ENCODE measurements around the gene PAK2. TPM values are rescaled to one million over a fixed set of nuclear protein-coding genes. Genes with fewer than 3 reads are reported as not detected.
"Not testable (repeated sequence)": the region's sequence is repeated elsewhere in the genome, so short reads cannot be mapped to it uniquely, and the experiment has no call there.

Gene PAK2
- total RNA-seq, 1 experiment from 2014 or later, result 102 TPM

DNA sequence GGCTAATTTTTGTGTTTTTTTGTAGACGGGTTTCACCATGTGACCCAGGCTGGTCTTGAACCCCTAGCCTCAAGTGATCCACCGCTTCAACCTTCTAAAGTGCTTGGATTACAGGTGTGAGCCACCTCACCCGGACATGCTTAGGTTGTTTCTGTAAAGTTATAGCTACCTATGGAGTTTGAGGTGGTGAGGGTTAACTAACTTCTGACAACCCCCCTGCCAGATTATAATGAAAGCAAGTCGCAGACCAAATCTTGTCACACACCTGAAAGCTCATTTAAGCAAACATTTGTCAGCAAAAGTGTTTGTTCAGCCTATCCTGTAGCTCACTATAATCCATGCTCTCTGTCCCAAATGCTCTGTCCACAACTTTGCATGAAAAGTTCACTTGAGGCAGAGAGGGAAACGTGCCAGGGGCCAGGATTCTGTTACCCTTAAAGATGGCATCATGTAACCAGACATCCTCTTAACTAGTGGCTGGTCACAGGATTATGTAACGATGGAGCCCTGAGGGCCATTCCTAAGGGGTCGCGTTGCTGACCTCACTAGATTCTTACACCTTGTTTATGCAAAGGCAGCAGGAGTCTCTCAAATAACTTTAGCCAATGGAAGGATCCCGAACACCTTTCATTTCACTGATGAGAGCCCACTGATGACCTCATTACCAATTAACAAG lies 103.9 kb downstream of the PAK2 start:
- Histone ChIP-seq H3K27me3 (replicated peaks; ENCODE audit: insufficient read depth, low read depth, low read length, poor library complexity) (no peaks in the 10 kb centered on the region), H3K27ac (ENCODE audit: low read depth, low read length, poor library complexity, severe bottlenecking) (no peak overlapping the region), H3K4me1 (ENCODE audit: insufficient read depth, low read length, poor library complexity, severe bottlenecking) (no peaks in the 10 kb centered on the region), H3K9me3 (ENCODE audit: low read depth, low read length, poor library complexity, severe bottlenecking) (peaks cover 1% of the 10 kb centered on the region), H3K4me3 (ENCODE audit: low read depth, low read length, poor library complexity, severe bottlenecking) (no peak overlapping the region), H3K36me3 (ENCODE audit: insufficient read depth, low read length, poor library complexity, severe bottlenecking) (no peaks in the 10 kb centered on the region)
- POLR2A ChIA-PET (ENCODE audit: low non-redundant PET), result no interaction called here
- no TSS peak for BruUV-seq (replicated peaks)
- TF ChIP-seq, protein P1, sequence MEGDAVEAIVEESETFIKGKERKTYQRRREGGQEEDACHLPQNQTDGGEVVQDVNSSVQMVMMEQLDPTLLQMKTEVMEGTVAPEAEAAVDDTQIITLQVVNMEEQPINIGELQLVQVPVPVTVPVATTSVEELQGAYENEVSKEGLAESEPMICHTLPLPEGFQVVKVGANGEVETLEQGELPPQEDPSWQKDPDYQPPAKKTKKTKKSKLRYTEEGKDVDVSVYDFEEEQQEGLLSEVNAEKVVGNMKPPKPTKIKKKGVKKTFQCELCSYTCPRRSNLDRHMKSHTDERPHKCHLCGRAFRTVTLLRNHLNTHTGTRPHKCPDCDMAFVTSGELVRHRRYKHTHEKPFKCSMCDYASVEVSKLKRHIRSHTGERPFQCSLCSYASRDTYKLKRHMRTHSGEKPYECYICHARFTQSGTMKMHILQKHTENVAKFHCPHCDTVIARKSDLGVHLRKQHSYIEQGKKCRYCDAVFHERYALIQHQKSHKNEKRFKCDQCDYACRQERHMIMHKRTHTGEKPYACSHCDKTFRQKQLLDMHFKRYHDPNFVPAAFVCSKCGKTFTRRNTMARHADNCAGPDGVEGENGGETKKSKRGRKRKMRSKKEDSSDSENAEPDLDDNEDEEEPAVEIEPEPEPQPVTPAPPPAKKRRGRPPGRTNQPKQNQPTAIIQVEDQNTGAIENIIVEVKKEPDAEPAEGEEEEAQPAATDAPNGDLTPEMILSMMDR (conservative IDR thresholded peaks at IDR 0.05; ENCODE audit: low read depth, low read length), result no peak
- no peak for TF ChIP-seq EZH2 (IDR thresholded peaks at IDR 0.05; ENCODE audit: borderline replicate concordance, low read depth, low read length, poor library complexity, severe bottlenecking)
- no peak for DNase-seq (ENCODE audit: low spot score)
- CTCF ChIA-PET, result no interaction called here
- intact Hi-C loops (cut with micrococcal nuclease; ENCODE audit: unreplicated experiment), result no loop called here

DNA sequence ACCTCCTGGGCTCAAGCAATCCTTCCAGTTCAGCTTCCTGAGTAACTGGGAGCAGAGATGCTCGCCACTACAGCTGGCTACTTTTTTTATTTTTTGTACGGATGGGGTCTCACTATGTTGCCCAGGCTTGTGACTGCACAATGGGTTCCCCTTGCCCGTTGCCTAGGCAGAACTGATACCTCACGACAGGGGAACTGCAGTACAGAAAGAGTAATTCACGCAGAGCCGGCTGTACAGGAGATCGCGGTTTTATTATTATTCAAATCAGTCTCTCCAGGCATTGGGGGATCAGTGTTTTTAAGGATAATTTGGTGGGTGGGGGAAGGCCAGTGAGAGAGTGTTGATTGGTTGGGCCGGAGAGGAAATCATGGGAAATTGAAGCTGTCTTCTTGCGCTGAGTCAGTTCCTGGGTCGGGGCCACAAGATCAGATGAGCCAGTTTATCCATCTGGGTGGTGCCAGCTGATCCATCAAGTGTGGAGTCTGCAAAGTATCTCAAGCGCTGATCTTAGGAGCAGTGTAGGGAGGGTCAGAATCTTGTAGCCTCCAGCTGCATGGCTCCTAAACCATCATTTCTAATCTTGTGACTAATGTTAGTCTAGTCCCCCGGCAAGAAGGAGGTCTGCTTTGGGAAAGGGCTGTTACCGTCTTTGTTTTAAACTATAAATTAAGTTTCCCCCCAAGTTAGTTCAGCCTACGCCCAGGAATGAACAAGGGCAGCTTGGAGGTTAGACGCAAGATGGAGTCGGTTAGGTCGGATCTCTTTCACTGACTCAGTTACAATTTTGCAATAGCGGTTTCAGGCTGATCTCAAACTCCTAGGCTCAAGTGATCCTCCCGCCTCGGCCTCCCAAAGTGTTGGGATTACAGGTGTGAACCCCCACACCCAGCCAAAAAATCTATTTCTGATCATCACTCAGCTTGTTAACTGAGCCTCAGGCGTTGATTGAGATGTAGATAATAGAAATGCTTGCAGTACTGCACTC lies 104.9 kb downstream of the PAK2 start:
- H3K4me3 ChIP-seq (ENCODE audit: low read depth, low read length, poor library complexity, severe bottlenecking); H3K36me3 ChIP-seq (ENCODE audit: insufficient read depth, low read length, poor library complexity, severe bottlenecking); H3K27ac ChIP-seq (ENCODE audit: low read depth, low read length, poor library complexity, severe bottlenecking); CTCF ChIA-PET; H3K27me3 ChIP-seq (replicated peaks; ENCODE audit: insufficient read depth, low read depth, low read length, poor library complexity); intact Hi-C loops (cut with micrococcal nuclease; ENCODE audit: unreplicated experiment); POLR2A ChIA-PET (ENCODE audit: low non-redundant PET); BruUV-seq (replicated peaks); H3K4me1 ChIP-seq (ENCODE audit: insufficient read depth, low read length, poor library complexity, severe bottlenecking); H3K9me3 ChIP-seq (ENCODE audit: low read depth, low read length, poor library complexity, severe bottlenecking): not testable (repeated sequence)
- peak; percentile 80 for DNase-seq (ENCODE audit: low spot score)

DNA sequence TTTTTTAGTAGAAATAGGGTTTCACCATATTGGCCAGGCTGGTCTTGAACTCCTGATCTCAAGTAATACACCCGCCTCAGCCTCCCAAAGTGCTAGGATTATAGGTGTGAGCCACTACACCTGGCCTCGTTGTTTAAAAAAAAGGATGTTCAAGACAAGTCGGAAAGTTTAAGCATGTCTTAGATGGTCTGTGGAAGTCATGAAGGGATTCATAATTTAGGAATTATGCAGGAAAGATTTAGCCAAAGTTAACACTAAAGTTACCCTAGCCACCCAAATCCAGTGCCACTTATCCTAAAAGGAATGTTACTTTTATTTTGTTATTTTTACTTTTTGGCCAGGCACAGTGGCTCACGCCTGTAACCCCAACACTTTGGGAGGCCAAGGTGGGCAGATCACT lies 108.7 kb downstream of the PAK2 start:
- H3K4me1 ChIP-seq (ENCODE audit: insufficient read depth, low read length, poor library complexity, severe bottlenecking); H3K27ac ChIP-seq (ENCODE audit: low read depth, low read length, poor library complexity, severe bottlenecking); intact Hi-C loops (cut with micrococcal nuclease; ENCODE audit: unreplicated experiment); BruUV-seq (replicated peaks); H3K36me3 ChIP-seq (ENCODE audit: insufficient read depth, low read length, poor library complexity, severe bottlenecking); DNase-seq (ENCODE audit: low spot score); POLR2A ChIA-PET (ENCODE audit: low non-redundant PET); H3K9me3 ChIP-seq (ENCODE audit: low read depth, low read length, poor library complexity, severe bottlenecking); H3K27me3 ChIP-seq (replicated peaks; ENCODE audit: insufficient read depth, low read depth, low read length, poor library complexity); H3K4me3 ChIP-seq (ENCODE audit: low read depth, low read length, poor library complexity, severe bottlenecking): not testable (repeated sequence)
- CTCF ChIA-PET, result interaction anchor here (0.6 kb wide), 1 partner anchor 109 kb away, joined by 5 read pairs; the partner anchor contains the start of gene PAK2

DNA sequence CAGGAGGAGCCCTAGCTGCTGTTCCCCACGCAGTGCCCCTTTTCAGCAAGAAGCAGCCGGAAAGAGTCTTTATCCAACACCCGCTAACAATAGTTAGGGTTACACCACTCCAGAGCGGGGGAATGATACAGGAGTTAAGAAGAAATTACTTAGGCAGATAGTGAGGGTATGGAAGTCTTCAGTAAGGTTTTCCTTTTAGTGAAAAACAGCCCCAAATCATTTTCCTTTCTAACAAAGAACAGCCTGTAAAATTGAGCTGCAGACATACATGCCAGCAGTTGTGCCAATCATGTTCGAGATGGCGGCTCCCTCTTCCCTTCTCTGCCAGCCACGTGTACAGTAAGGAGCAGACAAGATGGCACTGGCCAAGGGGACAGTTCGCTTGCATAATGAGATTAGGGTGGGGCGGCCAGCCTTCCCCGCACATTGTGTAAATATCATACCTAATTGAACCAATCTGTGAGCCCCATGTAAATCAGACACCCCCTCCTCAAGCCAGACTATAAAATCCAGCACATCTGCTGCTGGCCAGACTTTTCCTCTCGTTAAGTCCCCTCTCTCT lies 109.6 kb downstream of the PAK2 start:
- Histone ChIP-seq H3K27me3 (replicated peaks; ENCODE audit: insufficient read depth, low read depth, low read length, poor library complexity) (no peaks in the 10 kb centered on the region), H3K9me3 (ENCODE audit: low read depth, low read length, poor library complexity, severe bottlenecking) (peaks cover 9% of the 10 kb centered on the region), H3K4me3 (ENCODE audit: low read depth, low read length, poor library complexity, severe bottlenecking) (no peak overlapping the region), H3K4me1 (ENCODE audit: insufficient read depth, low read length, poor library complexity, severe bottlenecking) (no peaks in the 10 kb centered on the region), H3K36me3 (ENCODE audit: insufficient read depth, low read length, poor library complexity, severe bottlenecking) (no peaks in the 10 kb centered on the region), H3K27ac (ENCODE audit: low read depth, low read length, poor library complexity, severe bottlenecking) (no peak overlapping the region)
- no peak for DNase-seq (ENCODE audit: low spot score)
- TF ChIP-seq, protein P1 (conservative IDR thresholded peaks at IDR 0.05; ENCODE audit: low read depth, low read length), result no peak
- TF ChIP-seq EZH2 (IDR thresholded peaks at IDR 0.05; ENCODE audit: borderline replicate concordance, low read depth, low read length, poor library complexity, severe bottlenecking), result no peak
- CTCF ChIA-PET, result no interaction called here
- POLR2A ChIA-PET (ENCODE audit: low non-redundant PET), result no interaction called here
- BruUV-seq (replicated peaks), result no TSS peak
- intact Hi-C loops (cut with micrococcal nuclease; ENCODE audit: unreplicated experiment), result no loop called here

DNA sequence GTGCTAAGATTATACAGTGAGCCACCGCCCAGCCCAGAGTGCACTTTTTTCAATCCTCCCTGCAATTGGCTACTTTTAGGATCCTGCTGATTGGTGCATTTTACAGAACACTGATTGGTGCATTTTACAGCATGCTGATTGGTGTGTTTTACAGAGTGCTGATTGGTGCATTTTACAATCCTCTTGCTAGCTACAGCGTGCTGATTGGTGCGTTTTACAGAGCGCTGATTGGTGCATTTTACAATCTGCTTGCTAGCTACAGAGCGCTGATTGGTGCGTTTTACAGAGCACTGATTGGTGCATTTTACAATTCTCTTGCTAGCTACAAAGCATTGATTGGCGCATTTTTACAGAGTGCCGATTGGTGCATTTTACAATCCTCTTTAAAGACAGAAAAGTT lies 123.3 kb downstream of the PAK2 start:
- BruUV-seq (replicated peaks); H3K4me1 ChIP-seq (ENCODE audit: insufficient read depth, low read length, poor library complexity, severe bottlenecking); CTCF ChIA-PET; DNase-seq (ENCODE audit: low spot score); intact Hi-C loops (cut with micrococcal nuclease; ENCODE audit: unreplicated experiment); H3K36me3 ChIP-seq (ENCODE audit: insufficient read depth, low read length, poor library complexity, severe bottlenecking); POLR2A ChIA-PET (ENCODE audit: low non-redundant PET); H3K4me3 ChIP-seq (ENCODE audit: low read depth, low read length, poor library complexity, severe bottlenecking); H3K27ac ChIP-seq (ENCODE audit: low read depth, low read length, poor library complexity, severe bottlenecking); H3K9me3 ChIP-seq (ENCODE audit: low read depth, low read length, poor library complexity, severe bottlenecking); H3K27me3 ChIP-seq (replicated peaks; ENCODE audit: insufficient read depth, low read depth, low read length, poor library complexity): not testable (repeated sequence)
